ENCODE data around the gene SENP8.

SENP8 gene

GRCh38 chr15:72136170-72137051 is 18.2 kb downstream of the SENP8 start:
- no peak overlapping the region for H3K4me3 ChIP-seq (replicated peaks; ENCODE audit: low read depth, low read length)
- TF ChIP-seq CTCF (IDR thresholded peaks at IDR 0.05; ENCODE audit: low read depth, low read length, missing control alignments): no peak
- no peak for DNase-seq (ENCODE audit: extremely low read depth, low read depth)

DNA sequence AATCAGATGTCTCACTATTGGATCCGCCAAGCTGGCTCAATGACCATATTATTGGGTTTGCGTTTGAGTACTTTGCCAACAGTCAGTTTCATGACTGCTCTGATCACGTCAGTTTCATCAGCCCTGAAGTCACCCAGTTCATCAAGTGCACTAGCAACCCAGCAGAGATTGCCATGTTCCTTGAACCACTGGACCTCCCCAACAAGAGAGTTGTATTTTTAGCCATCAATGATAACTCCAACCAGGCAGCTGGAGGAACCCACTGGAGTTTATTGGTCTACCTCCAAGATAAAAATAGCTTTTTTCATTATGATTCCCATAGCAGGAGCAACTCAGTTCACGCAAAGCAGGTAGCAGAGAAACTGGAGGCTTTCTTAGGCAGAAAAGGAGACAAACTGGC is 21.5 kb downstream of the SENP8 start:
- DNase-seq (ENCODE audit: extremely low read depth, low read depth): no peak
- no peak overlapping the region for H3K4me3 ChIP-seq (replicated peaks; ENCODE audit: low read depth, low read length)
- no peak for TF ChIP-seq CTCF (IDR thresholded peaks at IDR 0.05; ENCODE audit: low read depth, low read length, missing control alignments)

DNA sequence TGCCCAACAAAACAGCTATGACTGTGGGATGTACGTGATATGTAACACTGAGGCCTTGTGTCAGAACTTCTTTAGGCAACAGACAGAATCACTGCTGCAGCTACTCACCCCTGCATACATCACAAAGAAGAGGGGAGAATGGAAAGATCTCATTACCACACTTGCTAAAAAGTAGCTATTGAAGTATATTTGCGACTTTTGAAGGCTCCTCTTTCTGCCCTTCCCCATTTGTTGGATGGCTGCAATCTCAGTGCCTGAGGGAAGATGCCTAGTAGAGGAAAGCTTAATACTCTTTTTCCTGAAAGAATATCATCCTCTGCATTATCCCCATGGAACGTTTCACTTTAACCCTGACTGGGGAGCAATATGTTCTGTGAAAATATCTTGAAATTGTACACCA is 21.9 kb downstream of the SENP8 start:
- no peak overlapping the region for H3K4me3 ChIP-seq (replicated peaks; ENCODE audit: low read depth, low read length)
- no peak for TF ChIP-seq CTCF (IDR thresholded peaks at IDR 0.05; ENCODE audit: low read depth, low read length, missing control alignments)
- no peak for DNase-seq (ENCODE audit: extremely low read depth, low read depth)

DNA sequence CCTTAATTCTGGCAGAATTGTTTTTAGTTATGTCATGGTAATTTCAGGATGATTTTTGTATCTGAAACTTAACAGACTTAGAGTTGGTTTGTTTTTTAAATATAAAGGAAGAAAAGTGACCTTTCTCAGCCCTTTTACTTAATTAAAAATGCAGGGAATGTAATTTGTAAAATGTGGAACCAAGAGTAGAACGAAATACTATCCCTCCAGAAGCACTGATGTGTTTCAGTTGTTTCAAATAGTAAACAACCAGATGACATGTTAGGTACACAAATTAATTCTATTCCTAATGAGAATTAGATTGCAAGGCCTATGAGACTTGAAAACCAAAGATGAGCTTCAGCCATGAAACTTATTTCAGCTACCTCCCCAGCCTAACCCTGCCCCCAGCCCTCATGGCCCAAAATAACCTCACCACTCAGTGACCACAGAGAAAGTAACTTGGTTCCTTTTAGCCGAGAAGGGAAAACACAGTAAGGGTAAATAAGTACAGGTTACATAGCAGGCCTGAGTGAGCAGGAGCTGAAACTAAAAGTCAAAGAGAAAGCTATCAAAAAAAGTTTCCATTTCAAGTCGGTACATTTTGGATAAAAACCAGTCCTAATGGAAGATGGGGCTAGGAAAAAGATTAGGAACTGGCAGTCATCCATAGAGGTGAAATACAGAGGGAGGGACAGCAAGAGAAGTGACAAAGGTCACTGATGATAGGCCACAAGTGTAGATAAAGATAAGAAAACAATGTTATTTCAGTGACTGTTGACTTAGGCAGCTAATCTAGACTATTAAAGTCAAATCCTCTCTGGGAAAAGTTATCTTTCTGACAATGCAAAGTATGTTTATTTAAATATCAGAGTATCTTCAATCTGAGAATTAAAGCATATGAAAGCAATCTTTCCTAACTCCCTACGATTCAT is 23.2 kb downstream of the SENP8 start:
- no peak for DNase-seq (ENCODE audit: extremely low read depth, low read depth)

DNA sequence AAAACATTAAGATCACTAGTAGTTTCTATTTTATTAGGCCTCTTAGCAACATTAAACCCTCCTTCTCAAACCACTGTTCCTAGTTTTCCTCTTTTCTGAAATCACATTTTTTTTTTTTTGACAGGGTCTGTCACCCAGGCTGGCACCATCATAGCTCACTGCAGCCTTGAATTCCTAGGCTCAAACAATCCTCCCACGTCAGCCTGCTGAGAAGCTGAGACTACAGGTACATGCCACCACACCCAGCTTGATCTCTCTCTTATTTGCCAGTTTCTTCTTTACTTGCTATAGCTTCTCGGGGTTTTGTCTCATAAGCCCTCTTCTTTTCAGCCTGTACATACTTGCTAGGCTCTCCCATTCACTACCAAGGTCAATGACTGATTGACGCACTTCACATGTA is 28.0 kb downstream of the SENP8 start:
- H3K4me3 ChIP-seq (replicated peaks; ENCODE audit: low read depth, low read length): no peak overlapping the region
- no peak for DNase-seq (ENCODE audit: extremely low read depth, low read depth)
- no peak for TF ChIP-seq CTCF (IDR thresholded peaks at IDR 0.05; ENCODE audit: low read depth, low read length, missing control alignments)

More for the DNA sequence above, 23.2 kb downstream of the SENP8 start:
- no peak overlapping the region for H3K4me3 ChIP-seq (replicated peaks; ENCODE audit: low read depth, low read length)
- no peak for TF ChIP-seq CTCF (IDR thresholded peaks at IDR 0.05; ENCODE audit: low read depth, low read length, missing control alignments)

DNA sequence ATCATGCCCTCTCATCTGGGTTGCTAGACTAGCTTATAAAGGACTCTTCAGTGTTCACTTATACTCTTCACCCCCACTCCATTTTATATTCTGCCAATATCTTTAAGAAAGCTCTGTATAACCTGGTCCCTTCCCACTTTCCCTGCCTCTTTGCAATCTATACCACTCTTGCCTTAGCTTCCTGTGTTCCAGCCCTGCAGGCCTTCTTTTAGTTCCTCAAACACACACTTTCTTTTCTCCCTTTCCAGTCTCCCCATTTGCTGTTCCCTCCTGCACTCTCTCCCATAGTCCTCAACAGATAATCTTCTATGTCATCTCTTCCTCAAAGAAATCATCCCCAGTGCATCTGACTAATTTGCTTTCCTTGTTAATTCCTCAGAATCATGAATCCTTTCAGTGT is 28.7 kb downstream of the SENP8 start:
- TF ChIP-seq CTCF (IDR thresholded peaks at IDR 0.05; ENCODE audit: low read depth, low read length, missing control alignments): no peak
- H3K4me3 ChIP-seq (replicated peaks; ENCODE audit: low read depth, low read length): no peak overlapping the region
- no peak for DNase-seq (ENCODE audit: extremely low read depth, low read depth)
